Right lobe of liver (tissue), 4 donors: ENCODE data around the gene TRMT44.

Experiments used
- POLR2A ChIP-seq: fragments of 450-650 bp; IDR thresholded peaks from one replicate; pipeline ENCODE4 v1.6.1; 2017; ENCODE audit warnings: antibody characterized with exemption, mild to moderate bottlenecking
- TF ChIP-seq, protein P1 (sequence below), 4 donors: fragments of 200-600 bp in 3 of 4; fragments of 450-650 bp in 1 of 4; IDR thresholded peaks; one replicate each; pipeline versions ENCODE4 v1.5.1 to v1.8.0; 2016 to 2022; ENCODE audit warnings: antibody characterized with exemption in 4 of 4, mild to moderate bottlenecking in 2 of 4
- donor health status: DM: no; HTN: no; CAD: no.
- donor health status: DM: no; HTN: no; CAD: no.
- donor health status: DM: no; HTN: yes; CAD: no.

- TF ChIP-seq, protein P1, sequence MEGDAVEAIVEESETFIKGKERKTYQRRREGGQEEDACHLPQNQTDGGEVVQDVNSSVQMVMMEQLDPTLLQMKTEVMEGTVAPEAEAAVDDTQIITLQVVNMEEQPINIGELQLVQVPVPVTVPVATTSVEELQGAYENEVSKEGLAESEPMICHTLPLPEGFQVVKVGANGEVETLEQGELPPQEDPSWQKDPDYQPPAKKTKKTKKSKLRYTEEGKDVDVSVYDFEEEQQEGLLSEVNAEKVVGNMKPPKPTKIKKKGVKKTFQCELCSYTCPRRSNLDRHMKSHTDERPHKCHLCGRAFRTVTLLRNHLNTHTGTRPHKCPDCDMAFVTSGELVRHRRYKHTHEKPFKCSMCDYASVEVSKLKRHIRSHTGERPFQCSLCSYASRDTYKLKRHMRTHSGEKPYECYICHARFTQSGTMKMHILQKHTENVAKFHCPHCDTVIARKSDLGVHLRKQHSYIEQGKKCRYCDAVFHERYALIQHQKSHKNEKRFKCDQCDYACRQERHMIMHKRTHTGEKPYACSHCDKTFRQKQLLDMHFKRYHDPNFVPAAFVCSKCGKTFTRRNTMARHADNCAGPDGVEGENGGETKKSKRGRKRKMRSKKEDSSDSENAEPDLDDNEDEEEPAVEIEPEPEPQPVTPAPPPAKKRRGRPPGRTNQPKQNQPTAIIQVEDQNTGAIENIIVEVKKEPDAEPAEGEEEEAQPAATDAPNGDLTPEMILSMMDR (IDR thresholded peaks at IDR 0.05), result no peak
- no peak for TF ChIP-seq POLR2A
Measured at GRCh38 chr4:8506006-8506372, 65.4 kb downstream of the TRMT44 start.
